CD4-positive, alpha-beta T cell treated with Interleukin-2 at 100 ng/mL for 4 hours (primary cell): ENCODE data around the gene ZBTB49.

Experiments
- DNase-seq: peaks from one replicate; pipeline ENCODE4 v3.0.0-alpha.2; 2020; ENCODE audit warnings: low spot score

The ZBTB49 gene

GRCh38 chr4:4281787-4282186 lies 8.3 kb upstream of the ZBTB49 start:
- DNase-seq: no peak

GRCh38 chr4:4284827-4285618 lies 5.0 kb upstream of the ZBTB49 start:
- no peak for DNase-seq

DNA sequence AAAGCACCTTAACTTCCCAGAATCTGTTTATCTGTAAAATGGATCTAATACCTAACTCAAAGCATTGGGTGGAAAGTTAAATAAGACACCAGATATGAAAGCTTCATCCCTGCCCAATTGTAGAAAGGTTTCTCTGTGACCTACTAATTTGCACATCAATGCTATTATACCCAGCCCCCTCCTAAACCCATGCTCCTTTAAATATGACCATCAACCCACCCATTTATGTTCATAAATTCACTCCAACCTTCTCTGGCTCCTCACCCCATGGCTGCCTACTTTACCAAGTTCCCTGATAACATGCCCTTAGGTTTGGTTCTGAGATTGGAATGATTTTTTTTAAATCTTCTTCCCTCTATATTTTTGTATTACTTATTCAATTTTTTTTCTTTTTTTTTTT lies 2.0 kb upstream of the ZBTB49 start:
- no peak for DNase-seq

- no peak for DNase-seq
These were observed 996 bp upstream of the ZBTB49 start for GRCh38 chr4:4289055-4289454.

DNA sequence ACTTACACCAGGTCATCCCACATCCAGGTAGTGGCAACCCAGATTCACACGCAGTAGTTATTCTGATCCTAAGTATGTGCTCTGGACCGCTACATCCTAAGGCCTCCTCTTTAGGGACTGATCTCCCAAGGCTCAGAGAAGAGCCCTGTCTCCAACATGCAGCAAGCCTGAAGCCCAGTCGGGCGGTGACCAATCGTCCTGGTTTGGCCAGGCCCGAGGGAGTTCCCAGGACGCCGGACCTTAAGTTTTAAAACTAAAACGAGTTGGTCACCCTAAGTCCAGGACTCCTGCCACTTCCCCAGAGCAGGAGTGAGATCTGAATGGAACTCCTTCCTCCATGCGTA lies 482 bp upstream of the ZBTB49 start:
- no peak for DNase-seq

DNA sequence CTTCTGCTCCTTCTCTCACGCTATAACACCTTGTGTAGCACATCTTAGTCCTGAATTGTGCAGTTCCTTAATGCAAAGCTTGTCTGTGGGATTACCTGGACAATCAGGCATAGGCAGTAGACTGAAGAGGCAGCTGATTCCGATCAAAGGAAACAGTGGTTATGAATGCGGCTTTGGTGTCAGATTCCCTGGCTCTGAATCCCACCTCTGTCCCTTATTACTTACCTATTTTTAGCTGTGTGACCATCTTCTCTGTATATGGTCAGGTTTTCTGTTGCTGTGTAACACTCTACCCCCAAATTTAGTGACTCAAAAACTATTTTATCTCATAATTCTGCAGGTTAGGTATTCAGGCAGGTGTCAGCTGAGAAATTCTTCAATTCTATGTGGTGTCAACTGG lies 3.2 kb downstream of the ZBTB49 start:
- DNase-seq: no peak

GRCh38 chr4:4296283-4296846 lies 6.3 kb downstream of the ZBTB49 start:
- DNase-seq: no peak

DNA sequence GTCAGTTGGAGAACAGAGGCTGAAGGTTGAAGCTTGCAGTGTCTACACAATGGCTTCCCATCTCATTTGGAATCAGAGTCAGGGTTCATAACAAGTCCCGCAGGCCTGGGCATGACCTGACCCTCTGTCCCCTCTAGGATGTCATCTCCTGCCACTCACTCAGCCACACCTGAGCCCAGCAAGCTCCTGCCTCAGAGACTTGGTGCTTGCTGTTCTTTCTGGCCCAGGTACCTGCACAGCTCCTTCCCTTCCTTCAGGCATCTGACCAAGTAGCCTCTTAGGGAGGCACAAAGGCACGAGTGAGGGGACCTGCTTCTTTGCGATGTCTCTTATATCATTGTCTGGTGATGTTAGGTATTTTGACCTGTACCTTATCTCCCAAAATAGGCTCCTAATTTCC lies 9.0 kb downstream of the ZBTB49 start:
- DNase-seq: no peak

DNA sequence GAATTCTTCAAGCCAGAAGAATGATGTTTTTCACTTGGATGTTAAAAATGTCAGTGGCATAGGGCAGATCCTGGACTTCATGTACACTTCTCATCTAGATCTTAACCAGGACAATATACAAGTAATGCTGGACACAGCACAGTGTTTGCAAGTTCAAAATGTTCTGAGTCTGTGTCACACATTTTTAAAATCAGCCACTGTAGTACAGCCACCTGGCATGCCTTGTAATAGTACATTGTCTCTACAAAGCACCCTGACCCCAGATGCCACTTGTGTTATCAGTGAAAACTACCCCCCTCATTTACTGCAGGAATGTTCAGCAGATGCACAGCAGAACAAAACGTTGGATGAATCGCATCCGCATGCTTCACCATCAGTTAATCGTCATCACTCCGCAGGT lies 11.9 kb downstream of the ZBTB49 start:
- DNase-seq: no peak

DNA sequence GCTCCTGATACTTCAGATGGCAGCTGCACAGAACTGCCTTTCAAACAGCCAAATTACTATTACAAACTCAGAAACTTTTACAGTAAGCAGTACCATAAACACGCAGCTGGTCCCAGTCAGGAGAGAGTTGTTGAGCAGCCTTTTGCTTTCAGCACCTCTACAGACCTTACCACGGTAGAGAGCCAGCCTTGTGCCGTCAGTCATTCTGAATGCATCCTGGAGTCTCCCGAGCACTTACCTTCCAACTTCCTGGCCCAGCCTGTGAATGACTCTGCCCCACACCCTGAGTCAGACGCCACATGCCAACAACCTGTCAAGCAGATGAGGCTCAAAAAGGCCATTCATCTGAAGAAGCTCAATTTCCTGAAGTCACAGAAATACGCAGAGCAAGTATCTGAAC lies 12.4 kb downstream of the ZBTB49 start:
- no peak for DNase-seq

GRCh38 chr4:4306920-4307319 lies 16.9 kb downstream of the ZBTB49 start:
- no peak for DNase-seq

- no peak for DNase-seq
These were observed 18.9 kb downstream of the ZBTB49 start for GRCh38 chr4:4308800-4309441.

DNA sequence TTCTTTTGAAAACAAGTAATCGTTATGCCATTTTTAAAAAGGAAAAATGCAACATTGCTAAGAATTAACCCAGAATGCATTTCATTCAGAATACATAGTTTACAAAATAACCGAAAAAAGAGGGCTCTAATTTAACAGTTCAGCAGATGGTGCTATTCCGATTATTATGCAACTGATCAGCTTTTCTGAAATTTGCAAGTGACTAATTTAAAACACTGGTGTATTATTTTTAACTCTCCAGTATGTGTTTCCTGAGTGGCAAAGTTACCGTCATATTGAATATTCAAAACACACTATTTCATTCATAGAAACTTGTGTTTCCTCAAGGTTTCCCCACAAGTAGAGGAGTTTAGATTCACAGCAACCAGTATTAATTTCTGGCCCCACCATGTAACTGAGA lies 21.1 kb downstream of the ZBTB49 start:
- no peak for DNase-seq

DNA sequence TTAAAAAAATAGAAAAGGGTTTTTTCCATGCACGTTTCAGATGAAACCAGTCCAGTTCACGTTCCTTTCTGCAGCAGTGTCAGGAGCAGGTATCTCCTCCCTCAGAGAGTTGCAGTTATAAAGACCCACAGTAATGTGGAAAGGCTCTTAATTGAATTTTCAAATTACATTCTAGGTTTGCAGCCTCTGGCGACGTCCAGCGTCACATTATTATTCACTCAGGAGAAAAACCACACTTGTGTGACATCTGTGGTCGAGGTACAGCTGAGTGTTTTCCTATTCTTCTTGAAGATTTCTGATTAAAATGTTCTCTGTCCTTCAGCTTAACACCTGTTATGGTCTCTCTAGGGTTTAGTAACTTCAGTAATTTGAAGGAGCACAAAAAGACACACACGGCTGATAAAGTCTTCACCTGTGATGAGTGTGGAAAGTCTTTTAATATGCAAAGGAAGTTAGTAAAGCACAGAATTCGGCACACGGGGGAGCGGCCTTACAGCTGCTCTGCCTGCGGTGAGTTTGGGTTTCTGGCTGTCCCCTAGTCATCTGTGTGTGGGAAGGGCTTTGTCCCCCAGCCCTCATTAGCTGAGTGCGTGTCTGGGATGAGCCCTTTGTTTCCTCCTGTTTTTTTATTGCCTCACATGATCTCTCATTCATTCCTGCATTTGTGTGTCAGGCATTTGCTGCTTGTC lies 25.6 kb downstream of the ZBTB49 start:
- no peak for DNase-seq

- DNase-seq: no peak
These were observed 26.1 kb downstream of the ZBTB49 start for GRCh38 chr4:4316150-4316495.

GRCh38 chr4:4317496-4318232 lies 27.6 kb downstream of the ZBTB49 start:
- DNase-seq: no peak

DNA sequence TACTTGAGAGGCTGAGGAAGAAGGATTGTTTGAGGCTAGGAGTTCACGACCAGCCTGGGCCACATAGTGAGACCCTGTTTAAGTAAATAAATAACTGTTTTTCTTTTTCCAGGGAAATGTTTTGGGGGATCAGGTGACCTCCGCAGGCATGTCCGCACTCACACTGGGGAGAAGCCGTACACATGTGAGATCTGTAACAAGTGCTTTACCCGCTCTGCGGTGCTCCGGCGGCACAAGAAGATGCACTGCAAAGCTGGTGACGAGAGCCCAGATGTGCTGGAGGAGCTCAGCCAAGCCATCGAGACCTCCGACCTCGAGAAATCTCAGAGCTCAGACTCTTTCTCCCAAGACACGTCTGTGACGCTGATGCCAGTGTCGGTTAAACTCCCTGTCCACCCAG lies 30.5 kb downstream of the ZBTB49 start:
- no peak for DNase-seq

GRCh38 chr4:4320951-4321714 lies 31.1 kb downstream of the ZBTB49 start:
- DNase-seq: no peak

- no peak for DNase-seq
These were observed 32.1 kb downstream of the ZBTB49 start for GRCh38 chr4:4321951-4322688.

- DNase-seq: no peak
These were observed 33.9 kb downstream of the ZBTB49 start for GRCh38 chr4:4323705-4324534.
